ENCODE measurements around the gene SNX30.

DNA sequence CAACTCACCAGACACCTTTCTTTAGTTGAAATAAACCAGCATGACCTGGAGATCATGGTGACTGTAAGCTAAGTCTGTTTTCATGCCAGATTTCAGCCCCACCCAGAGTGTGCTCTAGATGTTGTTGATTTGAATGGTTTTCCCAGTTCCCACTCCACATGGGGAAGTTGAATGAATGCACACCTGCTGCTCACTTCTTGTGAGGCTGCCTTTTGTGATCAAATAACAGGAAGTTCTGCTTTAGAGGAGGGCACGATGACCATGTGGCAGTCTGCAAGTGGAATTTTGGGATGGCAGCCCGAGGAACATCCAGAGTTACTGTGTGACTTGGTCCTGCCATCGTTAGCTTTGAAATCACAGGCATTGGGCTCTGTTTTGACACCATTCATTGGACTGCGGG is 121.5 kb downstream of the SNX30 start:
- TF ChIP-seq, protein P1, sequence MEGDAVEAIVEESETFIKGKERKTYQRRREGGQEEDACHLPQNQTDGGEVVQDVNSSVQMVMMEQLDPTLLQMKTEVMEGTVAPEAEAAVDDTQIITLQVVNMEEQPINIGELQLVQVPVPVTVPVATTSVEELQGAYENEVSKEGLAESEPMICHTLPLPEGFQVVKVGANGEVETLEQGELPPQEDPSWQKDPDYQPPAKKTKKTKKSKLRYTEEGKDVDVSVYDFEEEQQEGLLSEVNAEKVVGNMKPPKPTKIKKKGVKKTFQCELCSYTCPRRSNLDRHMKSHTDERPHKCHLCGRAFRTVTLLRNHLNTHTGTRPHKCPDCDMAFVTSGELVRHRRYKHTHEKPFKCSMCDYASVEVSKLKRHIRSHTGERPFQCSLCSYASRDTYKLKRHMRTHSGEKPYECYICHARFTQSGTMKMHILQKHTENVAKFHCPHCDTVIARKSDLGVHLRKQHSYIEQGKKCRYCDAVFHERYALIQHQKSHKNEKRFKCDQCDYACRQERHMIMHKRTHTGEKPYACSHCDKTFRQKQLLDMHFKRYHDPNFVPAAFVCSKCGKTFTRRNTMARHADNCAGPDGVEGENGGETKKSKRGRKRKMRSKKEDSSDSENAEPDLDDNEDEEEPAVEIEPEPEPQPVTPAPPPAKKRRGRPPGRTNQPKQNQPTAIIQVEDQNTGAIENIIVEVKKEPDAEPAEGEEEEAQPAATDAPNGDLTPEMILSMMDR (IDR thresholded peaks at IDR 0.05) = no peak
- no peak for TF ChIP-seq ZFX (IDR thresholded peaks at IDR 0.05; ENCODE audit: borderline replicate concordance)
